Activated CD4-positive, alpha-beta T cell treated with anti-CD3 and anti-CD28 coated beads for 36 hours (primary cell): Measurements from ENCODE around the gene NFKBIL1. TPM values are rescaled to one million over a fixed set of nuclear protein-coding genes. Genes with fewer than 3 reads are reported as not detected.

Experiments
- ATAC-seq: fragments of 200-7000 bp; cut with Tn5 transposase; one replicate; pipeline ENCODE4 v1.10.0; 2021; ENCODE audit warnings: mild to moderate bottlenecking, moderate library complexity
- CTCF ChIA-PET: fragments of 350-600 bp; sonication (Branson Sonifier 250); formaldehyde crosslinking; loops from one replicate; lab custom pipeline; 2021; ENCODE audit warnings: antibody characterized with exemption; lab: Charles Lee
- POLR2A ChIA-PET: fragments of 350-600 bp; sonication (Branson Sonifier 250); formaldehyde crosslinking; loops from one replicate; lab custom pipeline; 2021; ENCODE audit warnings: antibody characterized with exemption, inconsistent platforms; lab: Charles Lee
- DNase-seq: peaks from one replicate; pipeline ENCODE4 v3.0.0-alpha.2; 2020
- H3K27ac Mint-ChIP-seq: one replicate; pipeline ENCODE4 v1.8.0; 2021; ENCODE audit warnings: mixed read lengths
- H3K27me3 Mint-ChIP-seq: one replicate; pipeline ENCODE4 v1.8.0; 2021; ENCODE audit warnings: mixed read lengths
- H3K36me3 Mint-ChIP-seq: one replicate; pipeline ENCODE4 v1.8.0; 2021; ENCODE audit warnings: low read depth, mixed read lengths
- H3K4me1 Mint-ChIP-seq: one replicate; pipeline ENCODE4 v1.8.0; 2021; ENCODE audit warnings: mixed read lengths
- H3K4me3 Mint-ChIP-seq: one replicate; pipeline ENCODE4 v1.8.0; 2021; ENCODE audit warnings: mild to moderate bottlenecking, moderate library complexity, mixed read lengths
- H3K9me3 Mint-ChIP-seq: one replicate; pipeline ENCODE4 v1.8.0; 2021; ENCODE audit warnings: low read depth, mixed read lengths
- intact Hi-C, 2 experiments: fragments of 100-400 bp; cut with DNase I in 1 of 2; cut with micrococcal nuclease in 1 of 2; formaldehyde crosslinking; loops; one replicate each; pipeline versions ENCODE4 v1.14.2 to v1.15.1; 2022 to 2024; cut with DNase I, micrococcal nuclease
- total RNA-seq, 2 experiments: library from RNA; stranded (reverse); gene quantifications; one replicate each; pipeline ENCODE4 v1.2.3, GENCODE V29; 2021

Gene NFKBIL1
- total RNA-seq, 2 experiments from 2014 or later = 18.1 to 19.0 TPM

DNA sequence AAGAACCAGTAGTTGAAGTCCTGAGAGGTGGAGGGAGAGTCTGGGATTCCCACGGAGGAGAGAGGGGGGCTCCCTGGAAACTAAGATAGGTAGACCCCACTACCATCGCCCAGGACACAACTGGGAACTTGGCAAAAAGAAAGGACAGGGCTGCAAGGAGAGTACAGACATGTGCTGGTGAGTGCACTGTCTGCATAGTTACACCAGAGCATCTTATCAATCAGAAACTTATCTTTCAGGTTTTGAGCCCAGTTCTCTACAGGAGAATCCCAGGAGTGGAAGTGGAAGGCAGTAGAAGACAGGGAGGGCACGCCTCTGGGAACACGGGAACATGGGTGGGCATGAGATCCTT lies 12.2 kb downstream of the NFKBIL1 start:
- ChIA-PET POLR2A (interaction anchor here (0.7 to 4.3 kb wide), 8 partner anchors 8 to 341 kb away, joined by 3 to 43 read pairs (median 6); partner anchors contain the start of genes LTA, NFKBIL1 and TNF), CTCF (interaction anchor here (0.6 to 7.2 kb wide), 14 partner anchors 9 to 881 kb away, joined by 3 to 101 read pairs (median 6); partner anchors contain the start of genes LTB, NCR3, NFKBIL1 and TNF)
- peaks cover 79% of the 10 kb centered on the region for H3K4me1 Mint-ChIP-seq
- peaks cover 45% of the 10 kb centered on the region for H3K36me3 Mint-ChIP-seq
- H3K27ac Mint-ChIP-seq = peak overlapping the region; percentile 92
- ATAC-seq (peak; percentile 50), DNase-seq (no peak)
- no peaks in the 10 kb centered on the region for H3K9me3 Mint-ChIP-seq
- H3K4me3 Mint-ChIP-seq = peak overlapping the region; percentile 66
- intact Hi-C loops = loop anchor here (1.0 to 2.0 kb wide), 2 partner anchors 9 to 13 kb away; partner anchors contain the start of gene LTA (in 1 of the 2)
- peaks cover 3% of the 10 kb centered on the region for H3K27me3 Mint-ChIP-seq

DNA sequence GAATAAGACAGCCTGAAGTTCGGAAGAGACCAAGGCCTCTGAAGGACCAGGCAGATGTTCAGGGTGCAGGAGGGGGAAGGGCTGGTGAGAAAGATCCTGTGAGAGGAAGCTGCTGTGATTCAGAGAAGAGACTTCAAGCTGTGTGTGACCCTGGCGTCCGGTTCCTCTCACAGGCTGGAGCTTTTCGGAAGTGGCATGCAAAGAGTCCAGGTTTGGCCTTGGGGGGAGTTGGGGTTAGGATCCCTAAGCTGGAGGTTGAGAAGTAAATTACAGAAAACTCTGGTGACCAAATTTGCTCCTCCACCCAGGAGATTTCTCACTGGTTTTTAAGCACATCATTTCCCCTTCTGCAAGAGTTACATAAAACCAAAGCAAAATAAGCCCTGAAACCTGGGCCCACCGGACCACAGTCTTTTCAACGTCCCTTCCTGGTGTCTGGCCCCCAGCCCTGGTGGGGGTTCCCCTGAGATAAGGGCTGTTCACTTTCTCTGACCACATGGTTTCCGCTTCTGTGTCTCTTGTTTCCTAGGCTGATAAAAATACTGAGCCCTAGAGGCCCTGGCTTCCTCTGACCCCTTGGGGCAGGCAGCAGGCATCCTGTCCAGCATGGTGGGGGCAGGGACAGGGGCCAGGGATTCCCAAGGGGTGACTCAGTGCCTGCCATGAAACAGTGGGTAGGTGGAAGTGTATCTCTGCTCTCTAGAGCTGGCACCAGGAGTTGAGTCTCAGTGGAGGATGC lies 12.7 kb downstream of the NFKBIL1 start:
- Mint-ChIP-seq H3K27ac (peak overlapping the region; percentile 92), H3K4me3 (peak overlapping the region; percentile 66), H3K27me3 (peaks cover 3% of the 10 kb centered on the region), H3K9me3 (no peaks in the 10 kb centered on the region), H3K4me1 (peaks cover 81% of the 10 kb centered on the region), H3K36me3 (peaks cover 45% of the 10 kb centered on the region)
- POLR2A ChIA-PET = interaction anchor here (1.1 to 4.3 kb wide), 5 partner anchors 8 to 20 kb away, joined by 4 to 43 read pairs (median 15); partner anchors contain the start of genes LTA and TNF
- intact Hi-C loops = loop anchor here (1.0 to 2.0 kb wide), 3 partner anchors 8 to 15 kb away; partner anchors contain the start of genes LTA (in 1 of the 2) and TNF (in 1 of the 2)
- CTCF ChIA-PET = interaction anchor here (0.5 to 7.2 kb wide), 16 partner anchors 8 to 881 kb away, joined by 3 to 101 read pairs (median 4); partner anchors contain the start of genes LST1, NCR3, NEU1 and NFKBIL1
- DNase-seq (peak; percentile 80), ATAC-seq (peak; percentile 72)

DNA sequence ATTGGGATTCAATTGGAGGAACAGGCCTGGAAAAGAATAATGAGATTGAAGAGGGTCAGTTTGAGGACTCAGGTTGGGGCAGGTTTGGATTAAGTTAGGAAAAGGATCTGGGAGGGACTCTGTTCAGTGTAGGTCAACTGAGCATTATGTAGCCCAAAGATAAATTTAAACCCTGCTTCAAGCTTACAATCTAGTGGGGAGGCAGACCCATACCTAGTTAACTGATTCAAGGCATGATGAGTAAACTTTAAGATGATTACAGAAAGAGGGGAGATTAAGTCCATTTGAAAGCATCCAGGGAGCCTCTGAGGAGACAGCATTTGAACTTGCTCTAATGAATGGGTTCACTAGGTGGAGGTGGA lies 13.3 kb downstream of the NFKBIL1 start:
- ATAC-seq = no peak
- intact Hi-C loops = loop anchor here (1.0 kb wide), 2 partner anchors 8 to 15 kb away; partner anchors contain the start of gene TNF (in 1 of the 2)
- no peak for DNase-seq
- Mint-ChIP-seq H3K4me3 (peak overlapping the region; percentile 66), H3K27ac (peak overlapping the region; percentile 92), H3K9me3 (no peaks in the 10 kb centered on the region), H3K27me3 (peaks cover 3% of the 10 kb centered on the region), H3K4me1 (peaks cover 85% of the 10 kb centered on the region), H3K36me3 (peaks cover 50% of the 10 kb centered on the region)
- ChIA-PET CTCF (interaction anchor here (0.6 to 7.2 kb wide), 10 partner anchors 14 to 302 kb away, joined by 3 to 101 read pairs (median 4); partner anchors contain the start of genes LST1, NCR3, NEU1 and TNF), POLR2A (interaction anchor here (2.2 to 4.3 kb wide), 2 partner anchors 7 to 16 kb away, joined by 18 to 43 read pairs; partner anchors contain the start of gene TNF)

DNA sequence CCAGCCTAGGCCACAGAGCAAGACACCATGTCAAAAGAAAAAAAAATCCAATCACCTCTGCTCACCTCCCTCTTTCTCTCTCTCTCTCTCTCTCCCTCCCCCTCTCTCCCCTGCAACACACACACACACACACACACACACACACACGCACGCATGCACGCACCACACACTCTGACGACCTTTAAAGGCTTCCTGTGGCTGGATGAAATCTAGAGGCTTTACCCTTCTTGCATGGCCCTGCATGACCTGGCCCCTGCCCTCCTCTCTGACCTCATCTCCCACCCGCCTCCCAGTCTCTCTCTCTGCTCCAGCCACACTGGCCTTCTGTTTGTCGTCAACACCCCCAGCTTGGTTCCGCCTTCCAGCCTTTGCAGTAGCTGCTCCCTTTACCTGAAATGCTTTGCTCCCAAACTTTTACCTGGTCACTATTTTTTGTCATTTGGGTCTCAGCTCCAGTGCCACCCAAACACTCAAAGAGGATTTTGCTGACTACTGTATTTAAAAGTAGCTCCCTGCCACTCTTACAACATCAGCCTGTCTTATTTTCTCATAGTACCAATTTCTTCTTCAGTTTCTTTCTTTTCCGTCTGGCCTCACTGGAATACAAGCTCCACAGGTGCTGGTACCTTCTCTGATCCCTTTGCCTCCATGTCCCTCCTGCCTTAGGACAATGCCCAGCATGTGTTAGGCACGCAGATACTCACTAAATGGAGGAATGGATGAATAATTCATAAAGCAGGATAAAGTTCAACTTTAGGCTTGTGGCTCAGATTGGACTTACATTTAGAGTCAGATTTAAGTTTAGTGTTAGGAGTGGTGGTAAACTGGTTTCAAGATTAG lies 20.3 kb downstream of the NFKBIL1 start:
- H3K27ac Mint-ChIP-seq = peak overlapping the region; percentile 89
- peaks cover 18% of the 10 kb centered on the region for H3K36me3 Mint-ChIP-seq

DNA sequence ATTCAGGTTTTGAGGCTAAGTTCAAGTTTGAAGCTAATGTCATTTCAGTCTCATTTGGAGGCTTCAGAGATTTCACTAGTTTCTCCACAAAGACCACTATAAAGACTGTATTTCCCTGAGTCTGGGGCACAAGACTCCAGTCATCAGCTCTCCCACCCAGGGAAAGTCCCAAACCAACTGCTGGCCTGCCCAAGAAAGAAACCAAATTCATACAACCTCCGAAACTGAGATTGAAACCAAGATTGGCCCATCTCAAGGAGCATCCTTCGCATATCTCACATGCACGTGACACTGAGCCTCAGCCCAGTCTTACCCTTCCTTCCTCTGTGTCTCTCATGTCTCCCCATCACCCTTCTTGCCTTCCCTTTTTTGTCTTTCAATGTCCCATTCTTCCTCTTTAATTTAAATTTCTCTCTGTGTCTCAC lies 21.1 kb downstream of the NFKBIL1 start:
- Mint-ChIP-seq H3K27ac (peak overlapping the region; percentile 89), H3K4me1 (peaks cover 86% of the 10 kb centered on the region), H3K36me3 (peaks cover 21% of the 10 kb centered on the region), H3K27me3 (peaks cover 3% of the 10 kb centered on the region), H3K4me3 (peak overlapping the region; percentile 58), H3K9me3 (no peaks in the 10 kb centered on the region)
- POLR2A ChIA-PET = interaction anchor here (0.6 to 1.8 kb wide), 9 partner anchors 9 to 365 kb away, joined by 3 to 18 read pairs (median 4); partner anchors contain the start of genes GPANK1 and NCR3
- CTCF ChIA-PET = interaction anchor here (0.9 to 28.5 kb wide), 10 partner anchors 10 to 371 kb away, joined by 3 to 873 read pairs (median 5); partner anchors contain the start of genes ATP6V1G2, DDX39B, LST1 and LTB
- intact Hi-C loops = loop anchor here (1.0 kb wide), 3 partner anchors 8 to 11 kb away; no protein-coding TSS in a partner anchor
- ATAC-seq = peak; percentile 60
- DNase-seq = peak; percentile 83

More for the DNA sequence above, 20.3 kb downstream of the NFKBIL1 start:
- intact Hi-C loops = loop anchor here (1.0 kb wide), 3 partner anchors 7 to 12 kb away; no protein-coding TSS in a partner anchor
- ChIA-PET POLR2A (interaction anchor here (0.6 to 1.8 kb wide), 8 partner anchors 8 to 97 kb away, joined by 3 to 18 read pairs (median 4); partner anchors contain the start of genes GPANK1 and NCR3), CTCF (interaction anchor here (0.9 to 28.5 kb wide), 10 partner anchors 9 to 370 kb away, joined by 3 to 873 read pairs (median 5); partner anchors contain the start of genes ATP6V1G2, DDX39B, LST1 and LTB)
- H3K9me3 Mint-ChIP-seq = no peaks in the 10 kb centered on the region
- peak overlapping the region; percentile 58 for H3K4me3 Mint-ChIP-seq
- ATAC-seq (peak; percentile 13), DNase-seq (peak; percentile 46)
- peaks cover 85% of the 10 kb centered on the region for H3K4me1 Mint-ChIP-seq
- H3K27me3 Mint-ChIP-seq = peaks cover 3% of the 10 kb centered on the region

DNA sequence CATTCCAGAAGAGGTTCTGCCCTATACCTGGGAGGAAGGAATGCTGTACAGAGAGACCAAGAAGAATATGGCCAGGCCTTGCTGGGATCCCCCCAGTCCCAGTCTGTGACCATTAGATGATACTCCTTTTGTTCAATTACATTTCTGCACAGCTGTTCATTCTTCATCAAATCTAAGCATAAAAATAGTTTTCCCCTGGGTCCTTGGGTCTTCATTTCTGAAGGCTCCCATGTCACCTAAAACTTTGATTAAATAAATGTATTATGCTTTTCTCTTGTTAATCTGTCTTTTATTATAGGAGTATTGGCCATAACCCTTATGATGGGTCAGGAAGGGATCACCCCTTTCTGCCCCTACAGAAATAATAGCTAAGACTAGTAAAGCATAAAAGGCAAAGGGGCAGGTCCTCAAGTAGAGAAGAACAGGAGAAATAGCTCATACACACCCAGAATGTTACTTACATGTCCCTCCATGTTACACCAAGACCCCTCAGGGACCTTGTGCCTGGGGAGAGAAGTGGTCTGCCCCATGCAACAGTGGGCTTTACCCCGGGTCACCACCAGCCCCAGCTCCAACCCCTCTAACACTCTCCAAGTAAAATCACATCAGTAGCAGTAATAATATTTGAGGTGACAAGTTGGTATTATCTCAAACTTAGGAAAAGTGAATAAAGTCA lies 22.6 kb downstream of the NFKBIL1 start:
- H3K4me3 Mint-ChIP-seq = no peak overlapping the region
- CTCF ChIA-PET = interaction anchor here (0.7 to 28.5 kb wide), 9 partner anchors 8 to 237 kb away, joined by 3 to 873 read pairs (median 4); partner anchors contain the start of genes ATP6V1G2, LST1, LTB and NCR3

DNA sequence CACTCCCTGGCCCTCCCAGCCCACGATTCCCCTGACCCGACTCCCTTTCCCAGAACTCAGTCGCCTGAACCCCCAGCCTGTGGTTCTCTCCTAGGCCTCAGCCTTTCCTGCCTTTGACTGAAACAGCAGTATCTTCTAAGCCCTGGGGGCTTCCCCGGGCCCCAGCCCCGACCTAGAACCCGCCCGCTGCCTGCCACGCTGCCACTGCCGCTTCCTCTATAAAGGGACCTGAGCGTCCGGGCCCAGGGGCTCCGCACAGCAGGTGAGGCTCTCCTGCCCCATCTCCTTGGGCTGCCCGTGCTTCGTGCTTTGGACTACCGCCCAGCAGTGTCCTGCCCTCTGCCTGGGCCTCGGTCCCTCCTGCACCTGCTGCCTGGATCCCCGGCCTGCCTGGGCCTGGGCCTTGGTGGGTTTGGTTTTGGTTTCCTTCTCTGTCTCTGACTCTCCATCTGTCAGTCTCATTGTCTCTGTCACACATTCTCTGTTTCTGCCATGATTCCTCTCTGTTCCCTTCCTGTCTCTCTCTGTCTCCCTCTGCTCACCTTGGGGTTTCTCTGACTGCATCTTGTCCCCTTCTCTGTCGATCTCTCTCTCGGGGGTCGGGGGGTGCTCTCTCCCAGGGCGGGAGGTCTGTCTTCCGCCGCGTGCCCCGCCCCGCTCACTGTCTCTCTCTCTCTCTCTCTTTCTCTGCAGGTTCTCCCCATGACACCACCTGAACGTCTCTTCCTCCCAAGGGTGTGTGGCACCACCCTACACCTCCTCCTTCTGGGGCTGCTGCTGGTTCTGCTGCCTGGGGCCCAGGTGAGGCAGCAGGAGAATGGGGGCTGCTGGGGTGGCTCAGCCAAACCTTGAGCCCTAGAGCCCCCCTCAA lies 24.9 kb downstream of the NFKBIL1 start, which contains the start of gene LTA:
Gene LTA, plus strand, starts transcription at position 249 of the 871 bp plus-strand sequence. Its CDS starts 454 bp downstream, at position 703.
- ATAC-seq (peak; percentile 48), DNase-seq (peak; percentile 91)
- no peaks in the 10 kb centered on the region for H3K27me3 Mint-ChIP-seq
- CTCF ChIA-PET = interaction anchor here (1.3 to 28.5 kb wide), 5 partner anchors 10 to 78 kb away, joined by 6 to 873 read pairs (median 13); partner anchors contain the start of genes ATP6V1G2, LST1, LTB and NCR3
- POLR2A ChIA-PET = interaction anchor here (0.5 to 2.0 kb wide), 5 partner anchors 9 to 958 kb away, joined by 3 to 15 read pairs (median 3); partner anchors contain the start of gene DDX39B
- H3K4me1 Mint-ChIP-seq = peaks cover 83% of the 10 kb centered on the region
- peak within 1 kb of the TSS; percentile 98 for H3K27ac Mint-ChIP-seq
- intact Hi-C loops = loop anchor here (1.0 to 10.0 kb wide), 8 partner anchors 8 to 1227 kb away; partner anchors contain the start of genes HLA-B (in 1 of the 2), NFKBIL1 (in 1 of the 2) and RPP21 (in 1 of the 2)
- peak within 1 kb of the TSS; percentile 97 for H3K4me3 Mint-ChIP-seq
- H3K9me3 Mint-ChIP-seq = no peaks in the 10 kb centered on the region
- peaks cover 35% of the 10 kb centered on the region for H3K36me3 Mint-ChIP-seq

More for the DNA sequence above, 22.6 kb downstream of the NFKBIL1 start:
- Mint-ChIP-seq H3K27me3 (no peaks in the 10 kb centered on the region), H3K4me1 (peaks cover 91% of the 10 kb centered on the region), H3K9me3 (no peaks in the 10 kb centered on the region), H3K27ac (peak overlapping the region; percentile 48), H3K36me3 (peaks cover 20% of the 10 kb centered on the region)
- POLR2A ChIA-PET = interaction anchor here (0.9 to 1.0 kb wide), 2 partner anchors 10 to 13 kb away, joined by 3 read pairs; no protein-coding TSS in a partner anchor
- intact Hi-C loops = loop anchor here in 1 of 2 experiments (5.0 to 10.0 kb wide), 5 partner anchors 213 to 1225 kb away; partner anchors contain the start of genes HLA-B and RPP21
- ATAC-seq (no peak), DNase-seq (no peak)

DNA sequence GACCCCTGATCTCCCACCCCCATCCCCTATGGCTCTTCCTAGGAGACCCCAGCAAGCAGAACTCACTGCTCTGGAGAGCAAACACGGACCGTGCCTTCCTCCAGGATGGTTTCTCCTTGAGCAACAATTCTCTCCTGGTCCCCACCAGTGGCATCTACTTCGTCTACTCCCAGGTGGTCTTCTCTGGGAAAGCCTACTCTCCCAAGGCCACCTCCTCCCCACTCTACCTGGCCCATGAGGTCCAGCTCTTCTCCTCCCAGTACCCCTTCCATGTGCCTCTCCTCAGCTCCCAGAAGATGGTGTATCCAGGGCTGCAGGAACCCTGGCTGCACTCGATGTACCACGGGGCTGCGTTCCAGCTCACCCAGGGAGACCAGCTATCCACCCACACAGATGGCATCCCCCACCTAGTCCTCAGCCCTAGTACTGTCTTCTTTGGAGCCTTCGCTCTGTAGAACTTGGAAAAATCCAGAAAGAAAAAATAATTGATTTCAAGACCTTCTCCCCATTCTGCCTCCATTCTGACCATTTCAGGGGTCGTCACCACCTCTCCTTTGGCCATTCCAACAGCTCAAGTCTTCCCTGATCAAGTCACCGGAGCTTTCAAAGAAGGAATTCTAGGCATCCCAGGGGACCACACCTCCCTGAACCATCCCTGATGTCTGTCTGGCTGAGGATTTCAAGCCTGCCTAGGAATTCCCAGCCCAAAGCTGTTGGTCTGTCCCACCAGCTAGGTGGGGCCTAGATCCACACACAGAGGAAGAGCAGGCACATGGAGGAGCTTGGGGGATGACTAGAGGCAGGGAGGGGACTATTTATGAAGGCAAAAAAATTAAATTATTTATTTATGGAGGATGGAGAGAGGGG lies 26.1 kb downstream of the NFKBIL1 start:
- H3K9me3 Mint-ChIP-seq = no peaks in the 10 kb centered on the region
- CTCF ChIA-PET = interaction anchor here (0.6 to 28.5 kb wide), 6 partner anchors 9 to 1396 kb away, joined by 3 to 873 read pairs (median 28); partner anchors contain the start of genes ATP6V1G2, LST1, LTB and NCR3
- POLR2A ChIA-PET = interaction anchor here (0.5 to 4.9 kb wide), 5 partner anchors 8 to 1724 kb away, joined by 3 to 43 read pairs (median 3); partner anchors contain the start of gene DDX39B
- peaks cover 75% of the 10 kb centered on the region for H3K4me1 Mint-ChIP-seq
- H3K27me3 Mint-ChIP-seq = no peaks in the 10 kb centered on the region
- peak overlapping the region; percentile 98 for H3K27ac Mint-ChIP-seq
- ATAC-seq (no peak), DNase-seq (no peak)
- H3K4me3 Mint-ChIP-seq = peak overlapping the region; percentile 97
- H3K36me3 Mint-ChIP-seq = peaks cover 45% of the 10 kb centered on the region
- intact Hi-C loops = loop anchor here in 1 of 2 experiments (2.0 to 10.0 kb wide), 6 partner anchors 15 to 1229 kb away; partner anchors contain the start of genes HLA-B and RPP21
